Parathyroid adenoma (tissue), 2 donors: ENCODE results near the gene RIOX2.
A peak's percentile ranks its signal among the peaks of the same experiment; 100 is the strongest.
"Not testable (repeated sequence)": the region's sequence is repeated elsewhere in the genome, so short reads cannot be mapped to it uniquely, and the experiment has no call there.

Source experiments
- H2AFZ ChIP-seq: fragments of 300-600 bp; sonication (generic); one replicate; pipeline ENCODE4 v1.7.0; 2017; ENCODE audit warnings: antibody characterized with exemption, mild to moderate bottlenecking
- H3K27ac ChIP-seq: fragments of 300-600 bp; sonication (generic); one replicate; pipeline ENCODE4 v1.7.0; 2017
- H3K27me3 ChIP-seq: fragments of 300-600 bp; sonication (generic); one replicate; pipeline ENCODE4 v1.7.0; 2017; ENCODE audit warnings: low read length; ENCODE audit not compliant: control insufficient read depth, insufficient read depth
- H3K36me3 ChIP-seq: fragments of 300-600 bp; sonication (generic); one replicate; pipeline ENCODE4 v1.7.0; 2017; ENCODE audit warnings: low read length; ENCODE audit not compliant: control insufficient read depth, insufficient read depth
- H3K4me1 ChIP-seq: fragments of 300-600 bp; sonication (generic); one replicate; pipeline ENCODE4 v1.7.0; 2017; ENCODE audit warnings: control low read depth
- H3K4me2 ChIP-seq: fragments of 300-600 bp; sonication (generic); one replicate; pipeline ENCODE4 v1.7.0; 2017; ENCODE audit warnings: low read length
- H3K4me3 ChIP-seq: fragments of 300-600 bp; sonication (generic); one replicate; pipeline ENCODE4 v1.7.0; 2017; ENCODE audit warnings: low read depth, low read length
- H3K79me2 ChIP-seq: fragments of 300-600 bp; sonication (generic); one replicate; pipeline ENCODE4 v1.7.0; 2017; ENCODE audit warnings: control low read depth
- H3K9ac ChIP-seq: fragments of 300-600 bp; sonication (generic); one replicate; pipeline ENCODE4 v1.7.0; 2017; ENCODE audit warnings: mild to moderate bottlenecking
- H3K9me3 ChIP-seq: fragments of 300-600 bp; sonication (generic); one replicate; pipeline ENCODE4 v1.7.0; 2017; ENCODE audit warnings: low read length; ENCODE audit not compliant: control insufficient read depth
- TF ChIP-seq, protein P1 (sequence below): fragments of 300-600 bp; sonication (generic); IDR thresholded peaks from one replicate; pipeline ENCODE4 v1.7.0; 2017; ENCODE audit warnings: antibody characterized with exemption, mild to moderate bottlenecking
- donor health status: primary hyperparathyroidism.

RIOX2 gene

GRCh38 chr3:97911459-97911858 is 60.8 kb downstream of the RIOX2 start:
- Histone ChIP-seq H3K27ac (no peak overlapping the region), H3K79me2 (no peaks in the 10 kb centered on the region), H3K4me2 (no peak overlapping the region), H3K36me3 (no peaks in the 10 kb centered on the region), H2AFZ (no peak overlapping the region), H3K4me1 (no peaks in the 10 kb centered on the region), H3K27me3 (no peaks in the 10 kb centered on the region), H3K9me3 (no peaks in the 10 kb centered on the region), H3K4me3 (no peak overlapping the region), H3K9ac (no peak overlapping the region)
- TF ChIP-seq, protein P1, sequence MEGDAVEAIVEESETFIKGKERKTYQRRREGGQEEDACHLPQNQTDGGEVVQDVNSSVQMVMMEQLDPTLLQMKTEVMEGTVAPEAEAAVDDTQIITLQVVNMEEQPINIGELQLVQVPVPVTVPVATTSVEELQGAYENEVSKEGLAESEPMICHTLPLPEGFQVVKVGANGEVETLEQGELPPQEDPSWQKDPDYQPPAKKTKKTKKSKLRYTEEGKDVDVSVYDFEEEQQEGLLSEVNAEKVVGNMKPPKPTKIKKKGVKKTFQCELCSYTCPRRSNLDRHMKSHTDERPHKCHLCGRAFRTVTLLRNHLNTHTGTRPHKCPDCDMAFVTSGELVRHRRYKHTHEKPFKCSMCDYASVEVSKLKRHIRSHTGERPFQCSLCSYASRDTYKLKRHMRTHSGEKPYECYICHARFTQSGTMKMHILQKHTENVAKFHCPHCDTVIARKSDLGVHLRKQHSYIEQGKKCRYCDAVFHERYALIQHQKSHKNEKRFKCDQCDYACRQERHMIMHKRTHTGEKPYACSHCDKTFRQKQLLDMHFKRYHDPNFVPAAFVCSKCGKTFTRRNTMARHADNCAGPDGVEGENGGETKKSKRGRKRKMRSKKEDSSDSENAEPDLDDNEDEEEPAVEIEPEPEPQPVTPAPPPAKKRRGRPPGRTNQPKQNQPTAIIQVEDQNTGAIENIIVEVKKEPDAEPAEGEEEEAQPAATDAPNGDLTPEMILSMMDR: no peak

GRCh38 chr3:97910931-97911351 is 61.3 kb downstream of the RIOX2 start:
- Histone ChIP-seq H3K27ac (no peak overlapping the region), H3K79me2 (no peaks in the 10 kb centered on the region), H3K27me3 (no peaks in the 10 kb centered on the region), H3K4me2 (no peak overlapping the region), H3K4me1 (no peaks in the 10 kb centered on the region), H3K36me3 (no peaks in the 10 kb centered on the region), H3K4me3 (no peak overlapping the region), H2AFZ (no peak overlapping the region), H3K9me3 (no peaks in the 10 kb centered on the region), H3K9ac (no peak overlapping the region)
- TF ChIP-seq, protein P1: no peak

GRCh38 chr3:97910236-97910831 is 61.9 kb downstream of the RIOX2 start:
- H3K79me2 ChIP-seq, H3K9ac ChIP-seq, H2AFZ ChIP-seq, H3K27me3 ChIP-seq, H3K36me3 ChIP-seq, H3K9me3 ChIP-seq, H3K4me2 ChIP-seq, H3K4me3 ChIP-seq, H3K27ac ChIP-seq, H3K4me1 ChIP-seq: not testable (repeated sequence)

DNA sequence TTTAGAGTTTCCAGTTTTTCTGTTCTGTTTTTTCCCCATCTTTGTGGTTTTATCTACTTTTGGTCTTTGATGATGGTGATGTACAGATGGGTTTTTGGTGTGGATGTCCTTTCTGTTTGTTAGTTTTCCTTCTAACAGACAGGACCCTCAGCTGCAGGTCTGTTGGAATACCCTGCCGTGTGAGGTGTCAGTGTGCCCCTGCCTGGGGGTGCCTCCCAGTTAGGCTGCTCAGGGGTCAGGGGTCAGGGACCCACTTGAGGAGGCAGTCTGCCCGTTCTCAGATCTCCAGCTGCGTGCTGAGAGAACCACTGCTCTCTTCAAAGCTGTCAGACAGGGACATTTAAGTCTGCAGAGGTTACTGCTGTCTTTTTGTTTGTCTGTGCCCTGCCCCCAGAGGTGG is 62.4 kb downstream of the RIOX2 start:
- H3K9me3 ChIP-seq, H3K79me2 ChIP-seq: not testable (repeated sequence)

DNA sequence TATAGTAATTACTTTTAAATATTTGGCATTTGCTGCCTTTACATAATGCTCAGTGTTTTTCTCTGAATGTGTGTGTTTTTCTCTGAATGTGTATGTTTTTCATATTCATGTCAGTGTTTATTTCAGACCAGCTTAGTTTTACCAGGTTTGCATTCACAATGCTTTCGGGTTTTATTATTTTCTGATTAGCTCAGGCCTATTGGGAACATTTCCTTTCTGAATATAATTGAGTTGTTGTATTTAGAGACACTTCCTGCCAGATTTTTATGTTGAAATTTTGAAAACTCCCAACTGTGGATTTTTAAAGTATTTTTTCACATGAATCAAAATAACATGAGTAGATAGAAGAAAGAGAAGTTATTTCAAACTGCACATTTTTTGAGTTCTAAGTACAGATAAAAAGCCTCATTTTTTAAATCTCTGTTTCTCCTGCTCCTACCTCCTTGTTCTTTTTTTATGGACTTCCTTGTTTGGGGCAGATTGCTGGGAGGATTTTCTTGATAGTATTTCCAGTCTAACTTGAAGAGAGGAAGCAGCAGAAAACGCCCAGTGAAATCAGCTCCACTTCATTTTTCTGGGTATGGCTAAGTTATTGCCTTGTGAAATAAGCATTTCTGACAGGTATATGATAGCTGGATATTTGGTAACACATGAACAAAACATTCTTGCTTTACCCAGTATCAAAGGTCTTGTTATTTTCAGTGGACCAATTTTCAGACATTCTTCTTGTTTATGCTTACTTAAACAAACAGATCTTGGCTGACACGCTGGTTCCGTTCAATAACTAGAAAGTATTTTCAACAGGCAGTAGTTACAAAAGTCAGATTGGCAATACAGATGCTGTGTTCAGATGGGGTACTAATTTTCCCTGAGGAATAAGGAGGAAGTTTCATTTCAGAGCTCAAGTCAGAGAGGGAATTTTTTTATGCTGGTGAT is 70.7 kb downstream of the RIOX2 start:
- H3K4me3 ChIP-seq: no peak overlapping the region
- H3K9me3 ChIP-seq: no peaks in the 10 kb centered on the region
- H3K4me1 ChIP-seq: no peaks in the 10 kb centered on the region
- no peak overlapping the region for H2AFZ ChIP-seq
- H3K9ac ChIP-seq: no peak overlapping the region
- H3K27ac ChIP-seq: peak overlapping the region; percentile 15
- no peaks in the 10 kb centered on the region for H3K36me3 ChIP-seq
- no peaks in the 10 kb centered on the region for H3K79me2 ChIP-seq
- no peaks in the 10 kb centered on the region for H3K27me3 ChIP-seq
- TF ChIP-seq, protein P1: no peak
- H3K4me2 ChIP-seq: peak overlapping the region; percentile 31

More for the DNA sequence above, 62.4 kb downstream of the RIOX2 start:
- H2AFZ ChIP-seq, H3K4me3 ChIP-seq, H3K9ac ChIP-seq, H3K36me3 ChIP-seq, H3K27me3 ChIP-seq, H3K4me1 ChIP-seq, H3K27ac ChIP-seq, H3K4me2 ChIP-seq: not testable (repeated sequence)
